ENCODE measurements around the gene COX7A2. TPM values are rescaled to one million over a fixed set of nuclear protein-coding genes. Genes with fewer than 3 reads are reported as not detected.

Gene COX7A2
- total and polyA plus RNA-seq, 10 of the 15 experiments (the other 5 are each of a cell fraction or from before 2014, with no cell fraction given), result 199 to 1,834 (median 576) TPM

DNA sequence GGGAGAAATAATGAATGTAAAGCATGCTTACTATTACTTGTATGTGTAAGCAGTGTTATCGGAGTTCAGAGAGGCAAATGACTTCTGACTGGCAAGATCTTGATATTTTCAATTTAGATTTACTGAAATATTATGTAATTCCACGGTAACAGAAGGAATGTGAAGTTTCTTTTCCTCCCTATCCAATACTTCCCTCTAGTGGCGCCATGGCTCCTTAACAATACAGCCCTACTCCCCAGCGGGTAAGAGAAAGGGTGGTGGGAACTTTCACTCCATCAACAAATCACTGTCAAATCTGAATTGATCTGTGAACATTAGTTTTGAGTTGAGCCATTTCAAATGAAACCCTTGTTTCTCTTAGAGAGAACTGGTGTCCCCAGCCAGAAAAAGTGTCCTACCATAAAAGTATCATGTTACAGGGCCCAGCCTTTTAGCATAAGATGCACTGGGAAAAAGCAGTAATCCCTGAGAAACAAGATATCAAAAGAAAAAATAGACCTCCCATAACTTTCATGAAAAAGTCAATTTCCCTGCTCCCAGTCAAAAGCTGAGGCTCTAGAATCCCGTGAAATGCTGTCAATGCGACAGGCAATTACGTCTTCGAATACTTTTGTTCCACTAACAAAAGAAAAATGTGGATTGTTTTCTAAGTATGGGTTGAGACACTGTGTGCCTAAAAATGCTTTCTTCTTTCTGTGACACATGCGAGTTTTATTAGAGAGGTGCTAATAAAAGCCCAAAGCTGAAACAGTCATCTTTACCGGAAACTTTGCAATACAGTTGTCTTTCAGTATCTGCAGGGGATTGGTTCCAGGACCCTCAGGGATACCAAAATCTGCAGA is 12.9 kb downstream of the COX7A2 start:
- ChIA-PET CTCF (interaction anchor here (1.0 to 1.2 kb wide), 3 partner anchors 10 to 22 kb away, joined by 4 to 7 read pairs (median 4); no protein-coding TSS in a partner anchor), RAD21 (ENCODE audit: unreplicated experiment) (no interaction called here), POLR2A (interaction anchor here (1.3 kb wide), 1 partner anchor 10 kb away, joined by 4 read pairs; no protein-coding TSS in a partner anchor), SMC1A (ENCODE audit: uncharacterized antibody, unreplicated experiment) (interaction anchor here (0.7 to 1.2 kb wide), 4 partner anchors 10 to 1482 kb away, joined by 3 to 4 read pairs (median 3); no protein-coding TSS in a partner anchor)
- no peak for DNase-seq (ENCODE audit: low read depth, low spot score)
- no peaks in the 10 kb centered on the region for H3K79me2 ChIP-seq (ENCODE audit: control insufficient read depth, insufficient read depth, low read length)
- H2AFZ ChIP-seq (ENCODE audit: control insufficient read depth, low read depth, low read length), result no peak overlapping the region
- in situ Hi-C loops (cut with MboI), result loop anchor here (25.0 kb wide), 1 partner anchor 1793 kb away; no protein-coding TSS in a partner anchor
- no peaks in the 10 kb centered on the region for H3K9me3 ChIP-seq (replicated peaks; ENCODE audit: control insufficient read depth, insufficient read depth, low read length)
- no peaks in the 10 kb centered on the region for H4K20me1 ChIP-seq (ENCODE audit: control insufficient read depth, insufficient read depth)
- H3K36me3 ChIP-seq (ENCODE audit: control insufficient read depth in 2 of 2, insufficient read depth in 2 of 2, low read length in 1 of 2), result no peaks in the 10 kb centered on the region
- intact Hi-C loops (cut with micrococcal nuclease; ENCODE audit: unreplicated experiment), result no loop called here
- BruUV-seq (replicated peaks), result no TSS peak
- peak; percentile 46; the same call in 2 of the 3 replicates for ATAC-seq
- FAIRE-seq, result no peak
- H3K27ac ChIP-seq (ENCODE audit: control insufficient read depth, insufficient read depth), result no peak overlapping the region
- H3K4me3 ChIP-seq, result no peak overlapping the region
- H3K4me1 ChIP-seq (ENCODE audit: control insufficient read depth, insufficient read depth, low read length), result no peaks in the 10 kb centered on the region
- H3K27me3 ChIP-seq (replicated peaks in 1 of 2; ENCODE audit: control insufficient read depth in 2 of 2, insufficient read depth in 2 of 2, low read length in 1 of 2), result no peaks in the 10 kb centered on the region
- no peak overlapping the region for H3K9ac ChIP-seq (ENCODE audit: control insufficient read depth, insufficient read depth, low read length)
- WGBS (ENCODE audit: insufficient coverage, insufficient replicate concordance, low lambda C conversion rate, missing lambda C conversion rate), result 62% methylated on average over 10 of the region's 10 CpGs
- no peak overlapping the region for H3K4me2 ChIP-seq (ENCODE audit: control insufficient read depth, insufficient read depth)
- TF ChIP-seq ESRRA (IDR thresholded peaks at IDR 0.05; ENCODE audit: low read length), result no peak
- TF ChIP-seq MXI1 (IDR thresholded peaks at IDR 0.05; ENCODE audit: low read depth, low read length), result no peak
- TF ChIP-seq, protein P1, sequence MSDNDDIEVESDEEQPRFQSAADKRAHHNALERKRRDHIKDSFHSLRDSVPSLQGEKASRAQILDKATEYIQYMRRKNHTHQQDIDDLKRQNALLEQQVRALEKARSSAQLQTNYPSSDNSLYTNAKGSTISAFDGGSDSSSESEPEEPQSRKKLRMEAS (IDR thresholded peaks at IDR 0.05; ENCODE audit: low read depth, low read length), result no peak
- no peak for TF ChIP-seq SP1 (IDR thresholded peaks at IDR 0.05; ENCODE audit: low read depth, low read length)
- no peak for TF ChIP-seq ZBTB40 (IDR thresholded peaks at IDR 0.05; ENCODE audit: borderline replicate concordance)
- TF ChIP-seq, protein P2, sequence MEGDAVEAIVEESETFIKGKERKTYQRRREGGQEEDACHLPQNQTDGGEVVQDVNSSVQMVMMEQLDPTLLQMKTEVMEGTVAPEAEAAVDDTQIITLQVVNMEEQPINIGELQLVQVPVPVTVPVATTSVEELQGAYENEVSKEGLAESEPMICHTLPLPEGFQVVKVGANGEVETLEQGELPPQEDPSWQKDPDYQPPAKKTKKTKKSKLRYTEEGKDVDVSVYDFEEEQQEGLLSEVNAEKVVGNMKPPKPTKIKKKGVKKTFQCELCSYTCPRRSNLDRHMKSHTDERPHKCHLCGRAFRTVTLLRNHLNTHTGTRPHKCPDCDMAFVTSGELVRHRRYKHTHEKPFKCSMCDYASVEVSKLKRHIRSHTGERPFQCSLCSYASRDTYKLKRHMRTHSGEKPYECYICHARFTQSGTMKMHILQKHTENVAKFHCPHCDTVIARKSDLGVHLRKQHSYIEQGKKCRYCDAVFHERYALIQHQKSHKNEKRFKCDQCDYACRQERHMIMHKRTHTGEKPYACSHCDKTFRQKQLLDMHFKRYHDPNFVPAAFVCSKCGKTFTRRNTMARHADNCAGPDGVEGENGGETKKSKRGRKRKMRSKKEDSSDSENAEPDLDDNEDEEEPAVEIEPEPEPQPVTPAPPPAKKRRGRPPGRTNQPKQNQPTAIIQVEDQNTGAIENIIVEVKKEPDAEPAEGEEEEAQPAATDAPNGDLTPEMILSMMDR (IDR thresholded peaks at IDR 0.05 in 2 of 3, conservative IDR thresholded peaks at IDR 0.05 in 1 of 3; ENCODE audit: control insufficient read depth in 2 of 3, extremely low read depth in 1 of 3, insufficient read depth in 1 of 3, low read depth in 3 of 3, low read length in 3 of 3), result peak; percentile 41 to 47 (median 45); a peak in 5 of 6 replicates
- peak; percentile 56; the same call in 1 of the 2 replicates for TF ChIP-seq RAD21 (IDR thresholded peaks at IDR 0.05; ENCODE audit: insufficient read depth, low read depth, low read length)
- no peak for TF ChIP-seq JUND (IDR thresholded peaks at IDR 0.05; ENCODE audit: low read depth, low read length)
- TF ChIP-seq NKRF (conservative IDR thresholded peaks at IDR 0.05), result no peak
- TF ChIP-seq NFYA (IDR thresholded peaks at IDR 0.05; ENCODE audit: borderline replicate concordance, low read depth, low read length), result no peak

All from GM12878 (cell line).